A549 treated with GW870086 at 1 μM for 4 hours (cell line): ENCODE results near the gene SPINK4. TPM values are rescaled to one million over a fixed set of nuclear protein-coding genes. Genes with fewer than 3 reads are reported as not detected.

Experiments
- total RNA-seq: library from RNA; stranded (reverse); fragments of 200-300 nt; extraction: Qiagen RNA extraction; gene quantifications from 5 replicates; pipeline ENCODE4 v1.2.3, GENCODE V29; 2022; ENCODE audit warnings: low read depth

The SPINK4 gene, protein sequence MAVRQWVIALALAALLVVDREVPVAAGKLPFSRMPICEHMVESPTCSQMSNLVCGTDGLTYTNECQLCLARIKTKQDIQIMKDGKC
- not detected in 5 replicates for total RNA-seq

DNA sequence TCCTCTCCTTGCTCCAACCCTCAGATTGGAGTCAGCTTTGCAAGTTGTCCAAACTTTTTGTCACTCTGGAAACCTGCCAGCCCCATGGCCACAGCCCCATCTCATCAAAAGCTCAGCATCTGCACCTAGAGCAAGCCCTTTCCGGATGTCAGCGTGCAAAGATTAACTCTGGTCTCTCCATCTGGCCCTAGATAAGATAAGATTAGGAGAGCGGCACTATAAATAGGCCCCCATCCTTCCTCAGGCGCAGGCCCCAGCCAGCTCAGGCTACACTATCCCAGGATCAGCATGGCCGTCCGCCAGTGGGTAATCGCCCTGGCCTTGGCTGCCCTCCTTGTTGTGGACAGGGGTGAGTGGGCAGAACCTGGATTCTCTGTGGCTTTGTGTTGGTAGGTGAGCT, at the start of gene SPINK4:
SPINK4 (plus strand) TSS at position 247 of the 400 bp plus-strand sequence; CDS start at position 289, 42 bp downstream.

DNA sequence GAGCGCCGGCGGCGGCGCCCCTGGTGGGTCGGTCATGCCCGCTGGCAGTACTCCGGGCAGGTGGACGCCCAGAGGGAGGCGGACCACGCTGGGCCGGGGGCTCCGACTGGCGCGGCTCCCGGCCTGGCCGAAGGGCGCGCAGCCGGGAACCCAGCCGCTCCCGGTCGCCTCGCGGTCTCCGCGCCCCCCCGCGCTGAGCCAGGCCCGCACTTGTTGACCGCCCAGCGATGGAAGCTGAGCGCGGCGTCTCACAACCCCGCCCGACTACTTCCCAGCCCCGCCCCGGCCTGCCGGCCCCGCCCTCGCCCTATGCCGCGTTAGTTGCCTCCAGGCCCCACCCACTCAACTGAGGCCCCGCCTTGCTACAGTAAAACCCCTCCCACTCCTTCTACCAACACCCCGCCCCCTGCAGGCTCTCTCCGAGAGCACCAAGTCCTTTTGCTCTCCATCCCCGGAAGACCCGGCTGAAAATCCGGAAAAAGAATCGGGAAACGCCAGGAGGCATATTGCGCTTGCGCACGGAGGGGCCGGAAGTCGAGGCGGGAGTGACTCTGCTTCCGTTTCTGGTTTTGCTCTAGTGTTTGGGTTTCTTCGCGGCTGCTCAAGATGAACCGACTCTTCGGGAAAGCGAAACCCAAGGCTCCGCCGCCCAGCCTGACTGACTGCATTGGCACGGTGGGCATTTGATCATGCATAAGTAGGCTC, 24.7 kb downstream of the SPINK4 start, which contains the start of the genes BAG1 and CHMP5:
BAG1 (minus strand) TSS at position 236 of the 705 bp plus-strand sequence.
CHMP5 (plus strand) TSS at position 577 of the 705 bp plus-strand sequence; CDS start at position 607, 30 bp downstream.

DNA sequence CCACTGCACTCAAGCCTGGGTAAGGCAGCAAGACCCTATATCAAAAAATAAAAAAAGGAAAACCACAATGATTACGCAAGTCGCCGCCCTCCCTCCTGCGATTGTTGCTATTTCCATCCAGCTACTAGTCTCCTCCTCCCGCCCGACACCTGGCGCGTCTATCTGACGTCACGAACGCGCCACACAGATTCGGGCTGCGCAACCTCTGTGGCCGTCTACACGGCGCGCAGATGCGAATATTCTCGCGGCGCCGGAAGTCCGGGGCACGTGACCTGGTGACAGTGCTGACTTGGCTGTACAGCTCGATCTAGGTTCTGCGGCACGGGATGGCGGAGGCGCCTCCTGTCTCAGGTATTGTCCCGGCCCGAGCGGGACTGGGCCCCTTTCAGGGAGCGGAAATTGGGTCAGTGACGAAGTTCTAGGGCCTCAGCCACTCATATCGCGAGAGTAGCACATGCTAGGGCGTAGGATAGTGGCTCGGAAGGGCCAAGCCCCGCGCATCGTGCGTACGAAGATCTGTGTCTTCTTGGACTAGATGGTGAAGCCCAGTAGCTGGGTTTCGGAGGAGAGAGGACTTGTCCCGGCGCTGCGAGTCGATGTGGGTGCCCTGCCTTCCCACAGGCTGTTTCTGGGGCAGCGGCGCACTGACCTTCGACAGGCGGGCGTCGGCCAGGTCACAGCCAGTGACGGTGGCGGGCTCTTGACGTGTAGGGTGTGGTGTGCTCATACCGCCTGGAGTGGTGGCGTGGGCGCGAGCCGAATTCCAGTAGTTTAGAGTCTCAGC, 50.5 kb downstream of the SPINK4 start, which contains the start of gene NFX1:
NFX1 (plus strand) TSS at position 270 of the 784 bp plus-strand sequence; CDS start at position 327, 57 bp downstream.

Other genes with a start within 250 kb of the SPINK4 start
- 36.9 to 47.4 TPM (median 39.1 TPM) in 5 replicates for gene APTX, start 238.5 kb upstream of the SPINK4 start, total RNA-seq
- gene DNAJA1, start 214.9 kb upstream of the SPINK4 start, total RNA-seq, result 220 to 260 TPM (median 241 TPM) in 5 replicates
- gene SMU1, start 163.5 kb upstream of the SPINK4 start, total RNA-seq, result 17.3 to 21.3 TPM (median 19.0 TPM) in 5 replicates
- gene B4GALT1, start 72.8 kb upstream of the SPINK4 start, total RNA-seq, result 175 to 223 TPM (median 220 TPM) in 5 replicates
- gene BAG1, start 24.5 kb downstream of the SPINK4 start, total RNA-seq, result 135 to 147 TPM (median 138 TPM) in 5 replicates
- gene CHMP5, start 24.9 kb downstream of the SPINK4 start, total RNA-seq, result 68.1 to 81.0 TPM (median 73.3 TPM) in 5 replicates
- gene NFX1, start 50.3 kb downstream of the SPINK4 start, total RNA-seq, result 28.2 to 32.3 TPM (median 31.9 TPM) in 5 replicates
- gene AQP7, start 162.4 kb downstream of the SPINK4 start, total RNA-seq, result 0.21 to 0.64 TPM (median 0.43 TPM) in 5 replicates
- gene AQP3, start 207.4 kb downstream of the SPINK4 start, total RNA-seq, result 11.9 to 18.2 TPM (median 15.1 TPM) in 5 replicates
- 65.8 to 74.5 TPM (median 71.7 TPM) in 5 replicates for gene NOL6, start 233.8 kb downstream of the SPINK4 start, total RNA-seq